H1 (cell line): ENCODE results near the gene OR6M1. TPM values are rescaled to one million over a fixed set of nuclear protein-coding genes. Genes with fewer than 3 reads are reported as not detected.

Experiments
- EGR1 ChIP-seq: IDR thresholded peaks from 2 replicates; pipeline ENCODE4 v1.6.1; 2011; ENCODE audit warnings: low read depth, low read length, borderline replicate concordance
- GTF2F1 ChIP-seq: IDR thresholded peaks from 2 replicates; pipeline ENCODE4 v1.6.1; 2012; ENCODE audit warnings: low read depth, low read length, improper control_type of control experiment, borderline replicate concordance
- KDM4A ChIP-seq: IDR thresholded peaks from one replicate; pipeline ENCODE4 v1.7.1; 2012; ENCODE audit warnings: low read depth, mild to moderate bottlenecking, moderate library complexity, low read length, inconsistent platforms; ENCODE audit not compliant: severe bottlenecking
- NRF1 ChIP-seq: IDR thresholded peaks from 2 replicates; pipeline ENCODE4 v1.6.1; 2011; ENCODE audit warnings: mild to moderate bottlenecking, low read depth, low read length, improper control_type of control experiment
- POLR2A ChIP-seq, 2 experiments: IDR thresholded peaks; 1 replicate in 1 of 2; 2 replicates in 1 of 2; pipeline ENCODE4 v1.6.1; 2011; ENCODE audit warnings: low read depth in 2 of 2, low read length in 2 of 2, mild to moderate bottlenecking in 2 of 2; ENCODE audit errors: control extremely low read depth in 1 of 2
- SIX5 ChIP-seq: IDR thresholded peaks from 2 replicates; pipeline ENCODE4 v1.6.1; 2011; ENCODE audit warnings: mild to moderate bottlenecking, low read depth, low read length
- TAF7 ChIP-seq: optimal IDR thresholded peaks from 2 replicates; pipeline ENCODE3; 2011; ENCODE audit warnings: low read depth, mild to moderate bottlenecking, inconsistent platforms, low read length, moderate library complexity, borderline replicate concordance
- TCF12 ChIP-seq: IDR thresholded peaks from 2 replicates; pipeline ENCODE4 v1.6.1; 2011; ENCODE audit warnings: low read depth, mild to moderate bottlenecking, low read length
- TEAD4 ChIP-seq: IDR thresholded peaks from 2 replicates; pipeline ENCODE4 v1.6.1; 2012; ENCODE audit warnings: low read depth, low read length, inconsistent platforms, mixed read lengths
- polyA plus RNA-seq, 7 experiments: library from polyadenylated mRNA; depleted of rRNA in 3 of 7; stranded (reverse) in 5 of 7; unstranded in 2 of 7; fragments of >200 nt in 5 of 7; fragments of 200-250 nt in 2 of 7; gene quantifications; 1 replicate in 5 of 7; 2 replicates in 1 of 7; 4 replicates in 1 of 7; pipeline versions ENCODE4 v1.2.1 to v1.2.3, GENCODE V29; 2011 to 2013; ENCODE audit warnings: missing spikeins in 2 of 7, mixed read lengths in 2 of 7
- total RNA-seq: library from RNA; stranded (reverse); fragmentation: NEBNext Ultra II Directional; extraction: Animal tissue kit (Norgen Biotek cat#: 25700); gene quantifications from 2 replicates; pipeline ENCODE4 v1.2.1, GENCODE V29; 2021
- TF ChIP-seq, protein P1 (sequence below), 3 experiments: IDR thresholded peaks; 1 replicate in 2 of 3; 2 replicates in 1 of 3; pipeline versions ENCODE4 v1.5.1 to v1.6.1; 2011; ENCODE audit warnings: low read length in 3 of 3, mild to moderate bottlenecking in 3 of 3, inconsistent platforms in 2 of 3, low read depth in 1 of 3, moderate library complexity in 1 of 3; ENCODE audit not compliant: insufficient read depth in 1 of 3; ENCODE audit errors: control extremely low read depth in 1 of 3

The OR6M1 gene
- total and polyA plus RNA-seq, 2 of the 8 experiments (the other 6 are each of a cell fraction or from before 2014, with no cell fraction given): not detected

GRCh38 chr11:123806249-123806648, at the start of gene OR6M1 (continued):
- TF ChIP-seq, protein P1, sequence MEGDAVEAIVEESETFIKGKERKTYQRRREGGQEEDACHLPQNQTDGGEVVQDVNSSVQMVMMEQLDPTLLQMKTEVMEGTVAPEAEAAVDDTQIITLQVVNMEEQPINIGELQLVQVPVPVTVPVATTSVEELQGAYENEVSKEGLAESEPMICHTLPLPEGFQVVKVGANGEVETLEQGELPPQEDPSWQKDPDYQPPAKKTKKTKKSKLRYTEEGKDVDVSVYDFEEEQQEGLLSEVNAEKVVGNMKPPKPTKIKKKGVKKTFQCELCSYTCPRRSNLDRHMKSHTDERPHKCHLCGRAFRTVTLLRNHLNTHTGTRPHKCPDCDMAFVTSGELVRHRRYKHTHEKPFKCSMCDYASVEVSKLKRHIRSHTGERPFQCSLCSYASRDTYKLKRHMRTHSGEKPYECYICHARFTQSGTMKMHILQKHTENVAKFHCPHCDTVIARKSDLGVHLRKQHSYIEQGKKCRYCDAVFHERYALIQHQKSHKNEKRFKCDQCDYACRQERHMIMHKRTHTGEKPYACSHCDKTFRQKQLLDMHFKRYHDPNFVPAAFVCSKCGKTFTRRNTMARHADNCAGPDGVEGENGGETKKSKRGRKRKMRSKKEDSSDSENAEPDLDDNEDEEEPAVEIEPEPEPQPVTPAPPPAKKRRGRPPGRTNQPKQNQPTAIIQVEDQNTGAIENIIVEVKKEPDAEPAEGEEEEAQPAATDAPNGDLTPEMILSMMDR (IDR thresholded peaks at IDR 0.05; ENCODE audit: control extremely low read depth in 1 of 3, insufficient read depth in 1 of 3, low read depth in 1 of 3, low read length in 3 of 3): no peak
- no peak for TF ChIP-seq POLR2A (IDR thresholded peaks at IDR 0.05; ENCODE audit: control extremely low read depth in 1 of 2, low read depth in 2 of 2, low read length in 2 of 2)
- TF ChIP-seq NRF1: no peak
- TF ChIP-seq KDM4A: no peak
- no peak for TF ChIP-seq SIX5
- TF ChIP-seq TCF12: no peak
- TF ChIP-seq GTF2F1: no peak
- TF ChIP-seq TEAD4: no peak
- no peak for TF ChIP-seq TAF7
- no peak for TF ChIP-seq EGR1
